ENCODE measurements around the gene HAP1.
A peak's percentile ranks its signal among the peaks of the same experiment; 100 is the strongest.

Gene HAP1

DNA sequence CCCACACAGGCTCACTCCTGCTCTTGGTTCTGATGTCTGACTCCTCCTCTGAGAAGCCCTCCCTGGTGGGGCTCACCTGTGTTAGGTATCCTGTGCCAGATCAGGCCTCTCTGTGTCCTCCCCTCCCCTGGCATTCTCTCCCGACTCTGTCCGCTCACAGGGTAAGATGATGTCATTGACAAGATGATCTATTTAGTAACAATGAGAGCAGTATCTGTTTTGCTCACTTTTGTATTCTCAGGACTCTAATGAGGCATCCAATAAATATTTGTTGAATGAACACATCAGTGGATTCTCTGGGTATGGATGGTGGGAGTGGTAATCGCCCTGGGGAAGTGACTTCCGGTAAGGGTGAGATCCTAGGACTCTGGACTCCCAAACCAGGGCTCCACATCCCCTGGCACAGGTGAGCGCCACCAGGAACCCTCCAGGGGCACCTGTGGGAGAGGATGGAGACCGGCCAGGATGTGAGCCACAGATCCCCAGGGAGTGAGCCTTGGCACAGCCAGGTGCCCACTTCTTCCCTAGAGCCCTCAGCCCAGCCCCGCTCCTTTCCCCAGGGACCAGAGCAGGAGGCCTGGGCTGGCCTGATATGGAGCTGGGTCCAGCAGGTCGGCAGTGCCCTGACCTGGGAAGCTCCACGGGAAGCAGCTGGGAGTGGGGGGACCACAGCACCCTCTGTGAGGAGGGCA, 5.4 kb upstream of the HAP1 start:
- no peak overlapping the region for H3K4me2 ChIP-seq (ENCODE audit: low read length)

DNA sequence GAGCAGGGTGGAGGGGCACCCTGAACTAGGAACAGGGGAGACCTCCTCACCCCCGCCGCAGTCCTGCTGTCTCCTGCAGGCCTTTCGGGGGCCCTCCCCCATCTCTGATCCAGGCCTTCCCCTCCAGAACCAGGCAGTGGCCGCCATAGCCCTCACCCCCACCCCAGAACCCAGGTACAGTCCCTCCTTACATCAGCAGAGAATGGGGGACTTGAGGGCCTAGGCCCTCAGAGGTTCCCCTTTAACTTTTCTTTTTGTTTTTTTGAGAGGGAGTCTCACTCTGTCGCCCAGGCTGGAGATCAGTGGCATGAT, 4.3 kb upstream of the HAP1 start:
- H3K36me3 ChIP-seq (ENCODE audit: insufficient read depth, low read length): no peaks in the 10 kb centered on the region
- H3K9me3 ChIP-seq (ENCODE audit: low read length): no peaks in the 10 kb centered on the region
- no peak for TF ChIP-seq EZH2 (IDR thresholded peaks at IDR 0.05; ENCODE audit: borderline replicate concordance, low read length)
- TF ChIP-seq, protein P1, sequence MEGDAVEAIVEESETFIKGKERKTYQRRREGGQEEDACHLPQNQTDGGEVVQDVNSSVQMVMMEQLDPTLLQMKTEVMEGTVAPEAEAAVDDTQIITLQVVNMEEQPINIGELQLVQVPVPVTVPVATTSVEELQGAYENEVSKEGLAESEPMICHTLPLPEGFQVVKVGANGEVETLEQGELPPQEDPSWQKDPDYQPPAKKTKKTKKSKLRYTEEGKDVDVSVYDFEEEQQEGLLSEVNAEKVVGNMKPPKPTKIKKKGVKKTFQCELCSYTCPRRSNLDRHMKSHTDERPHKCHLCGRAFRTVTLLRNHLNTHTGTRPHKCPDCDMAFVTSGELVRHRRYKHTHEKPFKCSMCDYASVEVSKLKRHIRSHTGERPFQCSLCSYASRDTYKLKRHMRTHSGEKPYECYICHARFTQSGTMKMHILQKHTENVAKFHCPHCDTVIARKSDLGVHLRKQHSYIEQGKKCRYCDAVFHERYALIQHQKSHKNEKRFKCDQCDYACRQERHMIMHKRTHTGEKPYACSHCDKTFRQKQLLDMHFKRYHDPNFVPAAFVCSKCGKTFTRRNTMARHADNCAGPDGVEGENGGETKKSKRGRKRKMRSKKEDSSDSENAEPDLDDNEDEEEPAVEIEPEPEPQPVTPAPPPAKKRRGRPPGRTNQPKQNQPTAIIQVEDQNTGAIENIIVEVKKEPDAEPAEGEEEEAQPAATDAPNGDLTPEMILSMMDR (IDR thresholded peaks at IDR 0.05; ENCODE audit: low read length): no peak
- H2AFZ ChIP-seq (ENCODE audit: low read length): no peak overlapping the region
- H4K20me1 ChIP-seq (ENCODE audit: insufficient read depth, low read length): no peaks in the 10 kb centered on the region
- H3K9me2 ChIP-seq (ENCODE audit: low read depth, low read length): no peaks in the 10 kb centered on the region
- no peak overlapping the region for H3K27ac ChIP-seq (ENCODE audit: low read depth, low read length, poor library complexity, severe bottlenecking)
- H3K27me3 ChIP-seq (ENCODE audit: insufficient read depth, low read length): peaks cover 11% of the 10 kb centered on the region; the same call in 1 of the 2 replicates
- no peaks in the 10 kb centered on the region for H3K79me2 ChIP-seq (ENCODE audit: insufficient read depth, low read length)
- H3K4me2 ChIP-seq (ENCODE audit: low read length): no peak overlapping the region
- no peak overlapping the region for H3K4me3 ChIP-seq (ENCODE audit: low read depth, low read length, poor library complexity, severe bottlenecking)
- H3F3A ChIP-seq (ENCODE audit: insufficient read depth, low read length): no peaks in the 10 kb centered on the region
- H3K4me1 ChIP-seq (ENCODE audit: insufficient read depth, low read length, severe bottlenecking): peaks cover 5% of the 10 kb centered on the region
- no peak overlapping the region for H3K9ac ChIP-seq (ENCODE audit: low read length)

More for the DNA sequence above, 5.4 kb upstream of the HAP1 start:
- Histone ChIP-seq H3F3A (ENCODE audit: insufficient read depth, low read length) (no peaks in the 10 kb centered on the region), H3K27ac (ENCODE audit: low read depth, low read length, poor library complexity, severe bottlenecking) (no peak overlapping the region), H3K4me3 (ENCODE audit: low read depth, low read length, poor library complexity, severe bottlenecking) (no peak overlapping the region), H3K27me3 (ENCODE audit: insufficient read depth, low read length) (peaks cover 11% of the 10 kb centered on the region; the same call in 1 of the 2 replicates), H3K36me3 (ENCODE audit: insufficient read depth, low read length) (no peaks in the 10 kb centered on the region), H3K9me3 (ENCODE audit: low read length) (no peaks in the 10 kb centered on the region), H3K79me2 (ENCODE audit: insufficient read depth, low read length) (no peaks in the 10 kb centered on the region), H3K9ac (ENCODE audit: low read length) (no peak overlapping the region), H3K4me1 (ENCODE audit: insufficient read depth, low read length, severe bottlenecking) (peaks cover 5% of the 10 kb centered on the region), H4K20me1 (ENCODE audit: insufficient read depth, low read length) (no peaks in the 10 kb centered on the region), H2AFZ (ENCODE audit: low read length) (no peak overlapping the region), H3K9me2 (ENCODE audit: low read depth, low read length) (no peaks in the 10 kb centered on the region)
- TF ChIP-seq, protein P1 (IDR thresholded peaks at IDR 0.05; ENCODE audit: low read length): no peak
- no peak for TF ChIP-seq EZH2 (IDR thresholded peaks at IDR 0.05; ENCODE audit: borderline replicate concordance, low read length)

DNA sequence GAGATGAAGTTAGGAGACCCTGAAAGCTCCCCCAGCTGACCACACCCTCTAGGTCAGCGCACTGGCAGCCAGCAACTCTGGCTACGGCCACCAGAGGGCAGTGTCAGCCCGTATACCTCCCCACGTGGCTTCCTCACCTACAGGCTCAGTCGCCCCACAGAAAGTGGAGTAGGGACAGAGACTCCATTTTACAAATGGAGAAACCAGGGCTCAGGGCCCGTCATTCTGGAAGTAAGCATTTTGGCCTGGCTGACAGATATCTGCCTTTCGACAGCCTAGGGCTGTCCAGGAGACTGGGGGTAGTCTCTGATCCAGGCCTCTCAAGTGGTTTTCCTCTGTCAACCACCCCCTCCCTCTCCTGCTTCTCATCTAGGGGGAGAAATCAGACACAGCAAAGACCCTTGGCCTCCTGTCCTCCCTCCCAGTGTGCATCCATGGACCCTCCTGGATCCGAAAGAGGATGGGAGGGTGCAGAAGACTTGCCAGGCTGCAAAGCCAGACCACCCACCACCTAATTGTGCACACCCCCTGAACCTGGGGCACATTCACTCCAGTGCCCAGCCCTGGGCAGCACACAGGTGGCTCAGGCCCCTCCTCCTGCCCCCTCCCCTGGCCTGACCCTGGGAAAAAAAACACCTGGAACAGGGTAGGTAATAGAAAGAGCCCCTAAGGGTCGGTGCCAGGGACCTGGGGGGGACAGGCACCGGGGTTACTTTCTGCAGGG, 3.8 kb upstream of the HAP1 start:
- TF ChIP-seq, protein P1 (IDR thresholded peaks at IDR 0.05; ENCODE audit: low read length): peak; percentile 95
- no peak for TF ChIP-seq EZH2 (IDR thresholded peaks at IDR 0.05; ENCODE audit: borderline replicate concordance, low read length)
- Histone ChIP-seq H3K36me3 (ENCODE audit: insufficient read depth, low read length) (no peaks in the 10 kb centered on the region), H3K27ac (ENCODE audit: low read depth, low read length, poor library complexity, severe bottlenecking) (no peak overlapping the region), H3K4me2 (ENCODE audit: low read length) (no peak overlapping the region), H3K79me2 (ENCODE audit: insufficient read depth, low read length) (no peaks in the 10 kb centered on the region), H4K20me1 (ENCODE audit: insufficient read depth, low read length) (no peaks in the 10 kb centered on the region), H3K9me3 (ENCODE audit: low read length) (no peaks in the 10 kb centered on the region), H3K9ac (ENCODE audit: low read length) (0 out of 2 replicates have a peak overlapping the region, but pooled peaks have one; percentile 8), H2AFZ (ENCODE audit: low read length) (0 out of 2 replicates have a peak overlapping the region, but pooled peaks have one; percentile 24), H3F3A (ENCODE audit: insufficient read depth, low read length) (no peaks in the 10 kb centered on the region), H3K9me2 (ENCODE audit: low read depth, low read length) (no peaks in the 10 kb centered on the region), H3K4me1 (ENCODE audit: insufficient read depth, low read length, severe bottlenecking) (peaks cover 5% of the 10 kb centered on the region), H3K27me3 (ENCODE audit: insufficient read depth, low read length) (peaks cover 11% of the 10 kb centered on the region; the same call in 1 of the 2 replicates), H3K4me3 (ENCODE audit: low read depth, low read length, poor library complexity, severe bottlenecking) (no peak overlapping the region)
